Transverse colon (tissue), 4 donors: ENCODE results near the gene MAB21L3.

Experiments used
- CTCF ChIP-seq, 5 experiments: fragments of 200-600 bp in 3 of 5; fragments of 450-650 bp in 2 of 5; sonication (generic) in 3 of 5; IDR thresholded peaks; 1 replicate in 2 of 5; 2 replicates in 3 of 5; pipeline ENCODE4 v1.5.1; 2016 to 2017; ENCODE audit warnings: antibody characterized with exemption in 5 of 5, inconsistent platforms in 3 of 5, mild to moderate bottlenecking in 2 of 5, moderate library complexity in 1 of 5
- EP300 ChIP-seq: sonication (generic); formaldehyde crosslinking; IDR thresholded peaks from one replicate; pipeline ENCODE4 v1.6.1; 2017; ENCODE audit warnings: antibody characterized with exemption, low read depth
- POLR2AphosphoS5 ChIP-seq, 3 donors: sonication (generic); formaldehyde crosslinking; IDR thresholded peaks; one replicate each; pipeline ENCODE4 v1.6.1; 2016; ENCODE audit warnings: antibody characterized with exemption in 3 of 3

- TF ChIP-seq CTCF (IDR thresholded peaks at IDR 0.05) (no peak), EP300 (no peak), POLR2AphosphoS5 (IDR thresholded peaks at IDR 0.05) (no peak)
These were observed 35.6 kb upstream of the MAB21L3 start for GRCh38 chr1:116075575-116075974.
